ENCODE results near the gene FMN1. TPM values are rescaled to one million over a fixed set of nuclear protein-coding genes. Genes with fewer than 3 reads are reported as not detected.
A peak's percentile ranks its signal among the peaks of the same experiment; 100 is the strongest.

The FMN1 gene
- polyA plus RNA-seq, 2 of the 4 experiments (the other 2 are of a cell fraction) = 0.53 to 2.2 TPM

DNA sequence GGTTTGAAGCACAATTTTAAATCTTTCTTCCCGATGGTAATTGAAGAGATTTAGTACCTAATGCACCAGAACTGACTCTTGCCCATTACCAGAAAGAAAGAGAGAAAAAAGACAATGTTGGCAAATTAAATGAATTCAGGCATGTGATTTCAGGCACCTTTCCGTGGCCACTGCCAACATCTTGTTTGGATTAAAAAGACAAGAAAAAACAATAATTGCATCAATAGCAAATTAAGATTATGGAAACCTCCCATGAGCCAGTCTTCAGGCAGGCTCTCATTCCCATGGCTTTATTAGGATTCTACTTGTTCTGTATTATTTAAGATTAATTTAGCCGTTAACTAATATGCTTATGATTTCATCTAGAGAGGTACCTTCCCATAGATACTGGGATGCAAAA is 283.7 kb downstream of the FMN1 start (continued):
- TF ChIP-seq, protein P1, sequence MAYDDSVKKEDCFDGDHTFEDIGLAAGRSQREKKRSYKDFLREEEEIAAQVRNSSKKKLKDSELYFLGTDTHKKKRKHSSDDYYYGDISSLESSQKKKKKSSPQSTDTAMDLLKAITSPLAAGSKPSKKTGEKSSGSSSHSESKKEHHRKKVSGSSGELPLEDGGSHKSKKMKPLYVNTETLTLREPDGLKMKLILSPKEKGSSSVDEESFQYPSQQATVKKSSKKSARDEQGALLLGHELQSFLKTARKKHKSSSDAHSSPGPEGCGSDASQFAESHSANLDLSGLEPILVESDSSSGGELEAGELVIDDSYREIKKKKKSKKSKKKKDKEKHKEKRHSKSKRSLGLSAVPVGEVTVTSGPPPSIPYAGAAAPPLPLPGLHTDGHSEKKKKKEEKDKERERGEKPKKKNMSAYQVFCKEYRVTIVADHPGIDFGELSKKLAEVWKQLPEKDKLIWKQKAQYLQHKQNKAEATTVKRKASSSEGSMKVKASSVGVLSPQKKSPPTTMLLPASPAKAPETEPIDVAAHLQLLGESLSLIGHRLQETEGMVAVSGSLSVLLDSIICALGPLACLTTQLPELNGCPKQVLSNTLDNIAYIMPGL (CRISPR knock-in tag; IDR thresholded peaks at IDR 0.05; ENCODE audit: borderline replicate concordance) = no peak

DNA sequence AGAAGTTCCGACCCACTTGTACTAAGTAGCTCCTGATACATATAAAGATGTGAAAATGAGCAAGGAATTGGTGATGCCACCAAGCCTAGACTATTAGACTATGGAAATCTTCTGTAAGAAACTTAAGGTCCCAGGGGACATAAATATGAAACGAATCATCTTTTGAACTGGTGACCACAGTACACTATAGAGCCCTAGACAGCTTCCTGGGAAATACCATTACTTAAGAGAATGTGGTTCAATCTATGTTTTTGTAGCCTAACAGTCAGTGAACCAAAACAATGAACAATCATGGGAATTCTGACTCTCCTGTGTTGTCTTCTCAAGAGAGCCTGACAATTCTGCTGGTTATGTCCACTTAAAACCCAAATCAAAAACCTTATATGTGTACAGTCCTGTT is 285.1 kb downstream of the FMN1 start:
- ChIA-PET POLR2A (no interaction called here), CTCF (interaction anchor here (0.9 to 2.6 kb wide), 9 partner anchors 9 to 258 kb away, joined by 3 to 11 read pairs (median 5); no protein-coding TSS in a partner anchor)
- WGBS (ENCODE audit: missing lambda C conversion rate) = 68% methylated on average over 2 of the region's 2 CpGs
- H3K27ac ChIP-seq = no peak overlapping the region
- H3K4me1 ChIP-seq = no peaks in the 10 kb centered on the region
- ATAC-seq = no peak
- no peaks in the 10 kb centered on the region for H3K9me3 ChIP-seq
- DNase-seq (ENCODE audit: low read depth in 1 of 2, low spot score in 1 of 2) = no peak
- H3K4me2 ChIP-seq = no peak overlapping the region
- TF ChIP-seq FOSB (CRISPR knock-in tag; IDR thresholded peaks at IDR 0.05) = no peak
- TF ChIP-seq ZC3H11A (IDR thresholded peaks at IDR 0.05) = no peak
- no peak for TF ChIP-seq RCOR1 (IDR thresholded peaks at IDR 0.05; ENCODE audit: low read depth, low read length)
- no peak for TF ChIP-seq NR3C1 (IDR thresholded peaks at IDR 0.05)
- TF ChIP-seq TP53 (CRISPR knock-in tag; IDR thresholded peaks at IDR 0.05) = no peak
- no peak for FAIRE-seq
- no peak overlapping the region for H3K4me3 ChIP-seq

DNA sequence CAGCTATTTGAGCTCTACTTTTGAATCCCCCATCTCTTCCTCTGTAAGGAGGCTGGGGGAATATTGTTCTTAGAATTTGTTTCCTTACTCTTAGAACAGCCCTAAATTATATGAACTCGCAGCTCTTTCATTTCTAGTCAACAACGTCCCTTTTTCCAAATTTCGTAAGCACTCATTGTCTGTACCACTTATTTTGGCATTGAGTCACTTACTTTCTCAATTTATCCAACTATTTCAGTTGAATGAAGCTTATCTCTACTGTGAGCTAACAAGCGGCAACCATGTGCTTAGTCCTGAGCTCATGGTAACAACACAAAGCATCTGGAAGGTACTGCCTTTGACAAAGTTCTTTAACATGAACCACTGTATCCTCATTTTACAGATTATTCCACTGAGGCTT is 285.6 kb downstream of the FMN1 start:
- H3K4me2 ChIP-seq = no peak overlapping the region
- no peak overlapping the region for H3K27ac ChIP-seq
- TF ChIP-seq ESRRA (IDR thresholded peaks at IDR 0.05; ENCODE audit: borderline replicate concordance, low read length) = no peak
- 93% methylated on average over 4 of the region's 4 CpGs for WGBS (ENCODE audit: missing lambda C conversion rate)
- CTCF ChIA-PET = interaction anchor here (0.9 to 2.6 kb wide), 10 partner anchors 9 to 258 kb away, joined by 3 to 11 read pairs (median 5); no protein-coding TSS in a partner anchor
- FAIRE-seq (peak; percentile 56), ATAC-seq (no peak), DNase-seq (ENCODE audit: low read depth in 1 of 2, low spot score in 1 of 2) (no peak)
- H3K4me1 ChIP-seq = no peaks in the 10 kb centered on the region
- H3K4me3 ChIP-seq = no peak overlapping the region
- no peaks in the 10 kb centered on the region for H3K9me3 ChIP-seq
- POLR2A ChIA-PET = no interaction called here

DNA sequence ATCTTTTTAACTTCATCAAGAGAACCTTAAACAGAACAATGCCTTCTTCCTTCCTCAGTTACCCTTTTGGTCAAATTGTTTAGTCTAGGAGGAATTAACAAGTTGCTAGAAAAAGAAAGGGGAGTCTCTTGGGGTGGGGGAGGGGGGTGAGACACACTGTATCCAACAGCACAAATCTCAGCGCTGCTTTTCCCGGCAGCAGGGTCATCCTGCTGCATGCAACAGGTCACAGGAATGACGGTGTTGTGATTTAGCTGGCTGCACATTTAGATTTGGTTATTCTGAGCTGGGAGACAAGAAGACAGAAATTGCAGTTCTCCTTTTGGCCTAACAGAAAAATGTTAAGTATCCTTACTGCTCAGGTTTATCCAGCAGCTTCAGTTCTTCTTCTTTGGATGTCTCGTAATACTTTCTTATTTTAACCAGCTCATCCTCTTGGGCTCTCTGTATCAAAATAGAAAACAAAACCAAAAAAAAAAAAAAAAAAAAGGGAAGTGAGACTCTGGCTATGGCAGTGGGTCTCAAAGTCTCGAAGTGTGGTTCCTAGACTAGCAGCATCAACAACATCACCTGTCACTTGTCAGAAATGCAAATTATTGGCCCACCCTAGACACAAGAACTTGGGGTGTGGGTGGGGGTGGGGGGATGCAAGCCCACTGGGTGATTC is 286.2 kb downstream of the FMN1 start:
- no peak for ATAC-seq
- CTCF ChIA-PET = interaction anchor here (1.2 to 2.6 kb wide), 8 partner anchors 9 to 249 kb away, joined by 3 to 11 read pairs (median 5); no protein-coding TSS in a partner anchor
- WGBS (ENCODE audit: missing lambda C conversion rate) = 87% methylated on average over 5 of the region's 5 CpGs

More for the DNA sequence above, 286.2 kb downstream of the FMN1 start:
- Histone ChIP-seq H3K4me3 (no peak overlapping the region), H3K4me2 (no peak overlapping the region), H3K4me1 (no peaks in the 10 kb centered on the region), H3K9me3 (no peaks in the 10 kb centered on the region), H3K27ac (no peak overlapping the region)
- TF ChIP-seq SREBF2 (IDR thresholded peaks at IDR 0.05) (no peak), EHMT2 (IDR thresholded peaks at IDR 0.05; ENCODE audit: low read depth) (no peak), RNF2 (IDR thresholded peaks at IDR 0.05; ENCODE audit: borderline replicate concordance, low read depth) (no peak), BHLHE40 (IDR thresholded peaks at IDR 0.05; ENCODE audit: low read depth, low read length) (no peak), FOXS1 (CRISPR knock-in tag; IDR thresholded peaks at IDR 0.05) (no peak), ZC3H11A (IDR thresholded peaks at IDR 0.05) (no peak), NR3C1 (IDR thresholded peaks at IDR 0.05) (no peak), CHD2 (IDR thresholded peaks at IDR 0.05; ENCODE audit: low read length, partially characterized antibody) (no peak), ZFP36 (IDR thresholded peaks at IDR 0.05; ENCODE audit: borderline replicate concordance, partially characterized antibody) (no peak), CBX2 (IDR thresholded peaks at IDR 0.05; ENCODE audit: borderline replicate concordance, low read depth) (no peak), FOSB (CRISPR knock-in tag; IDR thresholded peaks at IDR 0.05) (no peak), HOXA7 (CRISPR knock-in tag; IDR thresholded peaks at IDR 0.05) (no peak), POLR2AphosphoS2 (conservative IDR thresholded peaks at IDR 0.05; ENCODE audit: low read length) (no peak), KDM1A (IDR thresholded peaks at IDR 0.05; ENCODE audit: low read depth) (no peak), EP300 (IDR thresholded peaks at IDR 0.05) (no peak)
- TF ChIP-seq, protein P2, sequence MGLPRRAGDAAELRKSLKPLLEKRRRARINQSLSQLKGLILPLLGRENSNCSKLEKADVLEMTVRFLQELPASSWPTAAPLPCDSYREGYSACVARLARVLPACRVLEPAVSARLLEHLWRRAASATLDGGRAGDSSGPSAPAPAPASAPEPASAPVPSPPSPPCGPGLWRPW (IDR thresholded peaks at IDR 0.05) = no peak
- TF ChIP-seq, protein P3, sequence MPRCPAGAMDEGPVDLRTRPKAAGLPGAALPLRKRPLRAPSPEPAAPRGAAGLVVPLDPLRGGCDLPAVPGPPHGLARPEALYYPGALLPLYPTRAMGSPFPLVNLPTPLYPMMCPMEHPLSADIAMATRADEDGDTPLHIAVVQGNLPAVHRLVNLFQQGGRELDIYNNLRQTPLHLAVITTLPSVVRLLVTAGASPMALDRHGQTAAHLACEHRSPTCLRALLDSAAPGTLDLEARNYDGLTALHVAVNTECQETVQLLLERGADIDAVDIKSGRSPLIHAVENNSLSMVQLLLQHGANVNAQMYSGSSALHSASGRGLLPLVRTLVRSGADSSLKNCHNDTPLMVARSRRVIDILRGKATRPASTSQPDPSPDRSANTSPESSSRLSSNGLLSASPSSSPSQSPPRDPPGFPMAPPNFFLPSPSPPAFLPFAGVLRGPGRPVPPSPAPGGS (IDR thresholded peaks at IDR 0.05) = no peak
- TF ChIP-seq, protein P4, sequence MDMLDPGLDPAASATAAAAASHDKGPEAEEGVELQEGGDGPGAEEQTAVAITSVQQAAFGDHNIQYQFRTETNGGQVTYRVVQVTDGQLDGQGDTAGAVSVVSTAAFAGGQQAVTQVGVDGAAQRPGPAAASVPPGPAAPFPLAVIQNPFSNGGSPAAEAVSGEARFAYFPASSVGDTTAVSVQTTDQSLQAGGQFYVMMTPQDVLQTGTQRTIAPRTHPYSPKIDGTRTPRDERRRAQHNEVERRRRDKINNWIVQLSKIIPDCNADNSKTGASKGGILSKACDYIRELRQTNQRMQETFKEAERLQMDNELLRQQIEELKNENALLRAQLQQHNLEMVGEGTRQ (IDR thresholded peaks at IDR 0.05) = no peak
- TF ChIP-seq, protein P5, sequence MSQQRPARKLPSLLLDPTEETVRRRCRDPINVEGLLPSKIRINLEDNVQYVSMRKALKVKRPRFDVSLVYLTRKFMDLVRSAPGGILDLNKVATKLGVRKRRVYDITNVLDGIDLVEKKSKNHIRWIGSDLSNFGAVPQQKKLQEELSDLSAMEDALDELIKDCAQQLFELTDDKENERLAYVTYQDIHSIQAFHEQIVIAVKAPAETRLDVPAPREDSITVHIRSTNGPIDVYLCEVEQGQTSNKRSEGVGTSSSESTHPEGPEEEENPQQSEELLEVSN (IDR thresholded peaks at IDR 0.05; ENCODE audit: borderline replicate concordance, low read depth) = no peak
- TF ChIP-seq, protein P1 (CRISPR knock-in tag; IDR thresholded peaks at IDR 0.05; ENCODE audit: borderline replicate concordance) = no peak
- FAIRE-seq (no peak), DNase-seq (ENCODE audit: low read depth in 1 of 2, low spot score in 1 of 2) (no peak)
- POLR2A ChIA-PET = no interaction called here

Measured in A549 (cell line).